ENCODE data around the gene KLHDC3. TPM values are rescaled to one million over a fixed set of nuclear protein-coding genes. Genes with fewer than 3 reads are reported as not detected.

KLHDC3 gene
- total and polyA plus RNA-seq, 9 of the 15 experiments (the other 6 are each of a cell fraction or from before 2014, with no cell fraction given) = 4.5 to 171 (median 107) TPM

- no peak for TF ChIP-seq NR4A1 (CRISPR knock-in tag; IDR thresholded peaks at IDR 0.05)
- no peak for TF ChIP-seq NR4A1 (tag; IDR thresholded peaks at IDR 0.05)
- no peak for TF ChIP-seq BRD9 (IDR thresholded peaks at IDR 0.05; ENCODE audit: low read depth, partially characterized antibody)
- TF ChIP-seq BDP1 (IDR thresholded peaks at IDR 0.05; ENCODE audit: insufficient read depth, insufficient read length) = no peak
- no peak for TF ChIP-seq SRSF1 (IDR thresholded peaks at IDR 0.05; ENCODE audit: low read depth, low read length)
- no peak for TF ChIP-seq RBM17 (IDR thresholded peaks at IDR 0.05; ENCODE audit: borderline replicate concordance, low read depth, low read length)
- TF ChIP-seq CBX2 (IDR thresholded peaks at IDR 0.05; ENCODE audit: insufficient read depth, low read length, poor library complexity, severe bottlenecking) = no peak
- peak; percentile 70; the same call in 1 of the 2 replicates for TF ChIP-seq SIN3B (IDR thresholded peaks at IDR 0.05; ENCODE audit: low read depth)
- no peak for TF ChIP-seq ZEB2 (IDR thresholded peaks at IDR 0.05)
- no peak for TF ChIP-seq ILK (tag; IDR thresholded peaks at IDR 0.05; ENCODE audit: borderline replicate concordance, low read depth)
- TF ChIP-seq ZNF644 (tag; IDR thresholded peaks at IDR 0.05; ENCODE audit: low read depth) = peak; percentile 53; the same call in 1 of the 2 replicates
- TF ChIP-seq SFPQ (IDR thresholded peaks at IDR 0.05; ENCODE audit: low read depth, low read length) = no peak
- TF ChIP-seq GTF2F1 (IDR thresholded peaks at IDR 0.05; ENCODE audit: low read depth, low read length) = peak; percentile 93
- TF ChIP-seq SIX5 (IDR thresholded peaks at IDR 0.05; ENCODE audit: borderline replicate concordance in 1 of 2, insufficient read depth in 1 of 2, low read depth in 1 of 2, low read length in 2 of 2) = no peak
- TF ChIP-seq ATF1 (CRISPR knock-in tag; IDR thresholded peaks at IDR 0.05) = no peak; the same call in 1 of the 2 replicates
- peak; percentile 89 for TF ChIP-seq ATF1 (tag; IDR thresholded peaks at IDR 0.05)
- TF ChIP-seq KAT2B (IDR thresholded peaks at IDR 0.05; ENCODE audit: low read depth, low read length) = no peak
- no peak for TF ChIP-seq THAP7 (CRISPR knock-in tag; IDR thresholded peaks at IDR 0.05)
- TF ChIP-seq PTRF (tag; IDR thresholded peaks at IDR 0.05) = no peak
- no peak for TF ChIP-seq MXD1 (CRISPR knock-in tag; IDR thresholded peaks at IDR 0.05; ENCODE audit: borderline replicate concordance, poor library complexity, severe bottlenecking)
- no peak for TF ChIP-seq CHCHD3 (CRISPR knock-in tag; IDR thresholded peaks at IDR 0.05)
- TF ChIP-seq USF2 (CRISPR knock-in tag; IDR thresholded peaks at IDR 0.05) = no peak
- TF ChIP-seq ZBTB9 (CRISPR knock-in tag; IDR thresholded peaks at IDR 0.05) = peak; percentile 36; the same call in 1 of the 2 replicates
- TF ChIP-seq MIER1 (IDR thresholded peaks at IDR 0.05; ENCODE audit: low read depth) = no peak
Measured at GRCh38 chr6:42978839-42979522, 35.1 kb upstream of the KLHDC3 start, which contains the start of gene PEX6 (continued).
